AG10803 (cell line): Measurements from ENCODE around the gene NF1.
"Not testable (repeated sequence)": the region's sequence is repeated elsewhere in the genome, so short reads cannot be mapped to it uniquely, and the experiment has no call there.

Experiments
- DNase-seq: peaks from one replicate; pipeline ENCODE4 v3.0.0; 2010; ENCODE audit warnings: low read depth
- H3K4me3 ChIP-seq: 2 replicates; pipeline ENCODE4 v1.5.1; 2011; ENCODE audit warnings: mild to moderate bottlenecking, low read length, control low read depth
- CTCF ChIP-seq: conservative IDR thresholded peaks from 2 replicates; pipeline ENCODE4 v1.5.1; 2011; ENCODE audit warnings: mild to moderate bottlenecking, low read length, control low read depth, inconsistent platforms

NF1 gene

DNA sequence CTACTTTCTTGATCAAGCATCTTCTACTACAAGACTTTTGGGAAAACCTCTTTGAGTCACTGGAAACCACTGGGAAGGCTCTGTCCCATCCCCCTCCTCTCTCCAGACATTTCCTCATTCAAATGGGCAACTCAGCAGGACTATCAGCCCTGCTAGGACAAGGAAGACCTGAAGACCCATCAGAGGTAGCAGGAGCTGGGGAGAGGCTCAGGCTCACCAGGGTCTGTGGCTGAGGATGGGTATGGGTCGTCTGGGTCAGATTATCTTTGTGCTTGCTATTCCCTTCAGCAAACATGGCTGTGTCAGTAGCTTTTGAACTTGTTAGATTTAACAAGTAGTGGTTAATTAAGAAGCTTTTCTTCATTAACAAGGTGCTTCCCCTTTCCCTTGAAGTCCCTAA is 15.0 kb upstream of the NF1 start:
- H3K4me3 ChIP-seq, result no peak overlapping the region
- DNase-seq, result no peak
- TF ChIP-seq CTCF, result no peak

GRCh38 chr17:31085563-31085962 is 9.2 kb upstream of the NF1 start:
- no peak overlapping the region for H3K4me3 ChIP-seq
- peak; percentile 79 for DNase-seq
- no peak for TF ChIP-seq CTCF

- no peak for DNase-seq
- no peak for TF ChIP-seq CTCF
- no peak overlapping the region for H3K4me3 ChIP-seq
Observed at GRCh38 chr17:31089471-31089870, 5.3 kb upstream of the NF1 start.

GRCh38 chr17:31090650-31091049 is 4.1 kb upstream of the NF1 start:
- H3K4me3 ChIP-seq, DNase-seq: not testable (repeated sequence)

DNA sequence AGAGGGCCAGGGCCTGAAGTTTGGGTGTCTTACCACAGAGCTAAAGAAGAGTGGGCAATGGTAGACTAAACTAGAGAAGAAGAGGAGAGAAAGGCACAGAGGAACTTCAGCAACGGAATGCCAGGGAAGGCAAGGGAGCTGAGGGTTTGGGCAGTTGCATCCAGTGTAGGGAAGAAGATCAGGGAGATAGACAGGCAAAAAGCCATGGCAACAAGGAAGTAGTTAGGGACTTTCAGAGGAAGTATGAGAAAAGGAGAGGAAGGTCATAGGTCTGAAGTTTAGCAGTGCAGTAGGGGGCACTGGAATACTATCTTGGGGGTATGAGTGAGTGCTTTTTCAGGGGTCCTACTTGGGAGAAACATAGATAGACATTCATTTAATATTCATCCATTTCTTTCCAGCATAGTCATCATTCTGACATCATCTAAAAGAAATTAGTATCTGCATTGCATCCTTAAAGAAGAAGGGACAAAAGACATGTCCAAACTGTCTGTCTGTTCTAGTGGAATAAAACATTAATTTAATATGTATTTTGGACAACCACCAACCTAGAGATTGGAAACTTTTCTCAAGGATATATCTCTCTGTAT is 2.2 kb upstream of the NF1 start:
- DNase-seq, result no peak

GRCh38 chr17:31093866-31094599 is 744 bp upstream of the NF1 start:
- H3K4me3 ChIP-seq, result peak overlapping the region; percentile 87
- no peak for DNase-seq
- no peak for TF ChIP-seq CTCF

More for the DNA sequence above, 2.2 kb upstream of the NF1 start:
- TF ChIP-seq CTCF, result no peak
- H3K4me3 ChIP-seq, result no peak overlapping the region

- DNase-seq, result peak; percentile 40
- TF ChIP-seq CTCF, result no peak
- H3K4me3 ChIP-seq, result peak overlapping the region; percentile 87
Observed at GRCh38 chr17:31095236-31096105, 694 bp downstream of the NF1 start.
